Measurements from ENCODE around the gene HPCAL4.

The HPCAL4 gene

GRCh38 chr1:39691383-39692151 is at the start of gene HPCAL4:
Gene HPCAL4 (minus strand): TSS chr1:39691433. CDS start chr1:39684603, 6,830 bp downstream.
- DNase-seq (ENCODE audit: low read depth, low spot score), result peak; percentile 83

GRCh38 chr1:39738622-39739366 is 47.6 kb upstream of the HPCAL4 start, which contains the start of gene PPIE:
Gene PPIE (plus strand): TSS chr1:39738882. CDS start chr1:39738901, 19 bp downstream.
- DNase-seq (ENCODE audit: low read depth, low spot score), result peak; percentile 73

GRCh38 chr1:39737546-39738169 is 46.4 kb upstream of the HPCAL4 start:
- DNase-seq (ENCODE audit: low read depth, low spot score), result no peak

- no peak for DNase-seq (ENCODE audit: low read depth, low spot score)
Observed at GRCh38 chr1:39735731-39736130, 44.5 kb upstream of the HPCAL4 start.

- no peak for DNase-seq (ENCODE audit: low read depth, low spot score)
Observed at GRCh38 chr1:39733161-39733560, 41.9 kb upstream of the HPCAL4 start.

GRCh38 chr1:39732730-39733129 is 41.5 kb upstream of the HPCAL4 start:
- no peak for DNase-seq (ENCODE audit: low read depth, low spot score)

GRCh38 chr1:39729842-39730241 is 38.6 kb upstream of the HPCAL4 start:
- DNase-seq (ENCODE audit: low read depth, low spot score), result no peak

GRCh38 chr1:39729030-39729429 is 37.8 kb upstream of the HPCAL4 start:
- DNase-seq (ENCODE audit: low read depth, low spot score), result no peak

GRCh38 chr1:39727932-39728317 is 36.7 kb upstream of the HPCAL4 start:
- DNase-seq (ENCODE audit: low read depth, low spot score), result no peak

- no peak for DNase-seq (ENCODE audit: low read depth, low spot score)
Observed at GRCh38 chr1:39727221-39727931, 36.1 kb upstream of the HPCAL4 start.

GRCh38 chr1:39726600-39726999 is 35.4 kb upstream of the HPCAL4 start:
- no peak for DNase-seq (ENCODE audit: low read depth, low spot score)

GRCh38 chr1:39722495-39722894 is 31.3 kb upstream of the HPCAL4 start:
- DNase-seq (ENCODE audit: low read depth, low spot score), result no peak

GRCh38 chr1:39721664-39722063 is 30.4 kb upstream of the HPCAL4 start:
- no peak for DNase-seq (ENCODE audit: low read depth, low spot score)

- no peak for DNase-seq (ENCODE audit: low read depth, low spot score)
Observed at GRCh38 chr1:39720094-39720999, 29.1 kb upstream of the HPCAL4 start.

GRCh38 chr1:39717809-39718208 is 26.6 kb upstream of the HPCAL4 start:
- DNase-seq (ENCODE audit: low read depth, low spot score), result no peak

GRCh38 chr1:39713557-39713956 is 22.3 kb upstream of the HPCAL4 start:
- no peak for DNase-seq (ENCODE audit: low read depth, low spot score)

- peak; percentile 59 for DNase-seq (ENCODE audit: low read depth, low spot score)
Observed at GRCh38 chr1:39711966-39712340, 20.7 kb upstream of the HPCAL4 start.

- no peak for DNase-seq (ENCODE audit: low read depth, low spot score)
Observed at GRCh38 chr1:39711104-39711965, 20.1 kb upstream of the HPCAL4 start.

- DNase-seq (ENCODE audit: low read depth, low spot score), result no peak
Observed at GRCh38 chr1:39707506-39707905, 16.3 kb upstream of the HPCAL4 start.

- no peak for DNase-seq (ENCODE audit: low read depth, low spot score)
Observed at GRCh38 chr1:39704757-39705156, 13.5 kb upstream of the HPCAL4 start.

Data from iPS DF 19.7 (cell line).